SK-N-SH treated with all-trans-retinoic acid at 6 μM for 48 hours (cell line): ENCODE results near the gene ARFRP1.
A peak's percentile ranks its signal among the peaks of the same experiment; 100 is the strongest.

Source experiments
- ATAC-seq: fragments of 200-7000 bp; cut with Tn5 transposase; 3 replicates; pipeline ENCODE4 v1.9.1; 2020; ENCODE audit warnings: mild to moderate bottlenecking, moderate library complexity
- ARNTL ChIP-seq: fragments of 450-650 bp; formaldehyde crosslinking; IDR thresholded peaks from 2 replicates; pipeline ENCODE4 v1.5.0; 2020; ENCODE audit warnings: low read depth, mild to moderate bottlenecking, moderate library complexity, borderline replicate concordance
- BACH2 ChIP-seq: fragments of 250-450 bp; sonication (Bioruptor Pico); IDR thresholded peaks from 2 replicates; pipeline ENCODE4 v1.9.0; 2021; ENCODE audit warnings: mild to moderate bottlenecking, borderline replicate concordance
- CREB5 ChIP-seq: fragments of 250-450 bp; sonication (Bioruptor Pico); IDR thresholded peaks from 2 replicates; pipeline ENCODE4 v1.5.1; 2020; ENCODE audit warnings: low read depth, mild to moderate bottlenecking, moderate library complexity
- ESRRG ChIP-seq: fragments of 250-450 bp; sonication (Bioruptor Pico); IDR thresholded peaks from 2 replicates; pipeline ENCODE4 v1.6.1; 2021; ENCODE audit warnings: mild to moderate bottlenecking
- GLIS3 ChIP-seq: fragments of 250-450 bp; sonication (Bioruptor Pico); IDR thresholded peaks from 2 replicates; pipeline ENCODE4 v1.5.0; 2020; ENCODE audit warnings: mild to moderate bottlenecking, moderate library complexity
- ISL1 ChIP-seq: fragments of 250-450 bp; sonication (Bioruptor Pico); IDR thresholded peaks from 2 replicates; pipeline ENCODE4 v2.1.2; 2022; ENCODE audit warnings: mild to moderate bottlenecking, moderate library complexity
- OSR1 ChIP-seq: fragments of 250-450 bp; sonication (Bioruptor Pico); IDR thresholded peaks from 2 replicates; pipeline ENCODE4 v1.8.0; 2022; ENCODE audit warnings: moderate library complexity, mild to moderate bottlenecking, inconsistent platforms
- PATZ1 ChIP-seq: fragments of 250-450 bp; sonication (Bioruptor Pico); IDR thresholded peaks from 2 replicates; pipeline ENCODE4 v1.8.0; 2020; ENCODE audit warnings: mild to moderate bottlenecking, moderate library complexity, borderline replicate concordance
- POU6F1 ChIP-seq: fragments of 250-450 bp; sonication (Bioruptor Pico); IDR thresholded peaks from 2 replicates; pipeline ENCODE4 v1.8.0; 2021; ENCODE audit warnings: low read depth, mild to moderate bottlenecking, moderate library complexity, borderline replicate concordance
- PPARA ChIP-seq: fragments of 250-450 bp; sonication (Bioruptor Pico); IDR thresholded peaks from 2 replicates; pipeline ENCODE4 v1.5.0; 2020; ENCODE audit warnings: mild to moderate bottlenecking, borderline replicate concordance
- RARB ChIP-seq: fragments of 250-450 bp; sonication (Bioruptor Pico); IDR thresholded peaks from 2 replicates; pipeline ENCODE4 v1.8.0; 2021; ENCODE audit warnings: mild to moderate bottlenecking, moderate library complexity
- SNAI2 ChIP-seq: fragments of 250-450 bp; sonication (Bioruptor Pico); IDR thresholded peaks from 2 replicates; pipeline ENCODE4 v1.5.0; 2020; ENCODE audit warnings: mild to moderate bottlenecking, moderate library complexity
- TCF4 ChIP-seq: fragments of 250-450 bp; sonication (Bioruptor Pico); IDR thresholded peaks from 2 replicates; pipeline ENCODE4 v1.8.0; 2021; ENCODE audit warnings: mild to moderate bottlenecking, moderate library complexity, borderline replicate concordance
- TOX ChIP-seq: fragments of 250-450 bp; sonication (Bioruptor Pico); IDR thresholded peaks from 2 replicates; pipeline ENCODE4 v1.8.0; 2021; ENCODE audit warnings: mild to moderate bottlenecking, moderate library complexity, borderline replicate concordance
- TSHZ2 ChIP-seq: fragments of 250-450 bp; sonication (Bioruptor Pico); IDR thresholded peaks from 2 replicates; pipeline ENCODE4 v1.5.0; 2020; ENCODE audit warnings: mild to moderate bottlenecking, moderate library complexity
- ZC3H10 ChIP-seq: fragments of 250-450 bp; sonication (Bioruptor Pico); IDR thresholded peaks from 2 replicates; pipeline ENCODE4 v1.5.1; 2021; ENCODE audit warnings: mild to moderate bottlenecking, moderate library complexity
- ZFP3 ChIP-seq: fragments of 250-450 bp; sonication (Bioruptor Pico); IDR thresholded peaks from 2 replicates; pipeline ENCODE4 v1.5.0; 2020; ENCODE audit warnings: mild to moderate bottlenecking, moderate library complexity
- ZFP30 ChIP-seq: fragments of 450-650 bp; formaldehyde crosslinking; IDR thresholded peaks from 2 replicates; pipeline ENCODE4 v1.5.0; 2022; ENCODE audit warnings: mild to moderate bottlenecking, moderate library complexity
- ZNF565 ChIP-seq: fragments of 450-650 bp; formaldehyde crosslinking; conservative IDR thresholded peaks from 2 replicates; pipeline ENCODE4 v1.5.0; 2020; ENCODE audit warnings: low read depth, mild to moderate bottlenecking, moderate library complexity
- ZNF70 ChIP-seq: fragments of 450-650 bp; formaldehyde crosslinking; IDR thresholded peaks from 2 replicates; pipeline ENCODE4 v1.5.0; 2020; ENCODE audit warnings: mild to moderate bottlenecking, moderate library complexity
- ZNF8 ChIP-seq: fragments of 450-650 bp; formaldehyde crosslinking; IDR thresholded peaks from 2 replicates; pipeline ENCODE4 v1.5.0; 2020; ENCODE audit warnings: mild to moderate bottlenecking, moderate library complexity

The ARFRP1 gene

GRCh38 chr20:63659370-63659769 is 48.4 kb downstream of the ARFRP1 start:
- no peak for TF ChIP-seq ZNF70
- no peak for TF ChIP-seq TCF4
- TF ChIP-seq ZFP30 = no peak
- no peak for TF ChIP-seq SNAI2 (CRISPR knock-in tag)
- no peak for TF ChIP-seq RARB
- ATAC-seq = no peak

GRCh38 chr20:63658749-63659187 is 49.0 kb downstream of the ARFRP1 start:
- TF ChIP-seq ZNF70 (no peak), TOX (CRISPR knock-in tag) (no peak), PATZ1 (no peak), ESRRG (CRISPR knock-in tag) (no peak)
- ATAC-seq = peak; percentile 48

GRCh38 chr20:63657937-63658748 is 49.6 kb downstream of the ARFRP1 start, which contains the start of gene RTEL1:
RTEL1 (plus strand) TSS chr20:63658312; CDS start chr20:63659403, 1,091 bp downstream.
- ATAC-seq = peak; percentile 96
- TF ChIP-seq ZFP3 (CRISPR knock-in tag) = no peak
- TF ChIP-seq ZNF70 = no peak
- no peak for TF ChIP-seq PATZ1
- no peak for TF ChIP-seq TSHZ2 (CRISPR knock-in tag)
- TF ChIP-seq BACH2 (CRISPR knock-in tag) = no peak
- TF ChIP-seq ARNTL = no peak
- TF ChIP-seq POU6F1 (CRISPR knock-in tag) = no peak
- TF ChIP-seq RARB = no peak
- no peak for TF ChIP-seq ZNF8 (CRISPR knock-in tag)
- TF ChIP-seq ZFP30 = no peak
- TF ChIP-seq CREB5 = no peak
- TF ChIP-seq ZNF565 (CRISPR knock-in tag) = no peak
- no peak for TF ChIP-seq SNAI2 (CRISPR knock-in tag)
- TF ChIP-seq TCF4 = no peak
- no peak for TF ChIP-seq ISL1 (CRISPR knock-in tag)
- TF ChIP-seq ESRRG (CRISPR knock-in tag) = no peak
- no peak for TF ChIP-seq PPARA (CRISPR knock-in tag)
- no peak for TF ChIP-seq GLIS3 (CRISPR knock-in tag)
- TF ChIP-seq ZC3H10 (CRISPR knock-in tag) = no peak
- no peak for TF ChIP-seq OSR1 (CRISPR knock-in tag)
